Renal pelvis (tissue), 4 donors: Measurements from ENCODE around the gene MAMLD1. TPM values are rescaled to one million over a fixed set of nuclear protein-coding genes. Genes with fewer than 3 reads are reported as not detected.

Source experiments
- DNase-seq: peaks from one replicate; pipeline ENCODE4 v3.0.0-alpha.2; 2013
- polyA plus RNA-seq, 3 donors: library from polyadenylated mRNA; unstranded; fragments of 120-200 nt; gene quantifications; one replicate each; pipeline ENCODE4 v1.2.1, GENCODE V29; 2013; ENCODE audit not compliant: insufficient read length in 3 of 3

MAMLD1 gene
- polyA plus RNA-seq, 3 donors = 6.8 to 7.5 (median 6.8) TPM

- no peak for DNase-seq
Measured at GRCh38 chrX:150459196-150459595, 96.1 kb downstream of the MAMLD1 start.

- no peak for DNase-seq
Measured at GRCh38 chrX:150460063-150460462, 96.9 kb downstream of the MAMLD1 start.

- DNase-seq = no peak
Measured at GRCh38 chrX:150460781-150461180, 97.7 kb downstream of the MAMLD1 start.

GRCh38 chrX:150463566-150463965, 100.4 kb downstream of the MAMLD1 start:
- no peak for DNase-seq

GRCh38 chrX:150464001-150464400, 100.9 kb downstream of the MAMLD1 start:
- no peak for DNase-seq

GRCh38 chrX:150465326-150465725, 102.2 kb downstream of the MAMLD1 start:
- DNase-seq = no peak

GRCh38 chrX:150465881-150466775, 103.0 kb downstream of the MAMLD1 start:
- DNase-seq = no peak

- no peak for DNase-seq
Measured at GRCh38 chrX:150472306-150472705, 109.2 kb downstream of the MAMLD1 start.

GRCh38 chrX:150473371-150473770, 110.3 kb downstream of the MAMLD1 start:
- DNase-seq = no peak

GRCh38 chrX:150475461-150475860, 112.3 kb downstream of the MAMLD1 start:
- no peak for DNase-seq

GRCh38 chrX:150476164-150476699, 113.1 kb downstream of the MAMLD1 start:
- DNase-seq = no peak

GRCh38 chrX:150477371-150477770, 114.3 kb downstream of the MAMLD1 start:
- DNase-seq = no peak

- DNase-seq = no peak
Measured at GRCh38 chrX:150478496-150479492, 115.7 kb downstream of the MAMLD1 start.

- DNase-seq = no peak
Measured at GRCh38 chrX:150482537-150483206, 119.6 kb downstream of the MAMLD1 start.

GRCh38 chrX:150483356-150483985, 120.4 kb downstream of the MAMLD1 start:
- no peak for DNase-seq

- no peak for DNase-seq
Measured at GRCh38 chrX:150486011-150486410, 122.9 kb downstream of the MAMLD1 start.

- no peak for DNase-seq
Measured at GRCh38 chrX:150487369-150488094, 124.4 kb downstream of the MAMLD1 start.

- no peak for DNase-seq
Measured at GRCh38 chrX:150489359-150490015, 126.4 kb downstream of the MAMLD1 start.

GRCh38 chrX:150495496-150495895, 132.4 kb downstream of the MAMLD1 start:
- no peak for DNase-seq

GRCh38 chrX:150499240-150499639, 136.1 kb downstream of the MAMLD1 start:
- no peak for DNase-seq
